Breast epithelium (tissue), 4 donors: Measurements from ENCODE around the gene EIF2S2. TPM values are rescaled to one million over a fixed set of nuclear protein-coding genes. Genes with fewer than 3 reads are reported as not detected.

Experiments used
- DNase-seq, 2 donors: peaks; one replicate each; pipeline ENCODE4 v3.0.0-alpha.2; 2019; ENCODE audit warnings: low spot score in 2 of 2
- H3K27ac ChIP-seq, 2 donors: fragments of 200-600 bp; sonication (generic) in 1 of 2; one replicate each; pipeline ENCODE4 v1.5.1; 2016 to 2019; ENCODE audit warnings: mild to moderate bottlenecking in 1 of 2
- H3K27me3 ChIP-seq, 2 donors: fragments of 200-600 bp; sonication (generic) in 1 of 2; one replicate each; pipeline versions ENCODE4 v1.5.1 to v1.6.0; 2017 to 2019; ENCODE audit warnings: control low read depth in 1 of 2, mild to moderate bottlenecking in 1 of 2
- H3K36me3 ChIP-seq: fragments of 200-600 bp; one replicate; pipeline ENCODE4 v1.5.1; 2019
- H3K4me1 ChIP-seq, 2 donors: fragments of 200-600 bp; sonication (generic); one replicate each; pipeline ENCODE4 v1.5.1; 2016 to 2019; ENCODE audit warnings: control low read depth in 1 of 2
- H3K4me3 ChIP-seq, 3 donors: fragments of 200-600 bp; sonication (generic); 1 replicate in 2 of 3; 2 replicates in 1 of 3; pipeline ENCODE4 v1.5.1; 2016 to 2019; ENCODE audit warnings: mild to moderate bottlenecking in 3 of 3, moderate library complexity in 2 of 3
- H3K9me3 ChIP-seq, 2 donors: fragments of 200-600 bp; sonication (generic) in 1 of 2; one replicate each; pipeline ENCODE4 v1.5.1; 2016 to 2019; ENCODE audit warnings: control low read depth in 1 of 2
- CTCF ChIP-seq, 3 donors: fragments of 450-650 bp; IDR thresholded peaks; one replicate each; pipeline ENCODE4 v1.5.1; 2016 to 2017; ENCODE audit warnings: antibody characterized with exemption in 3 of 3, mild to moderate bottlenecking in 3 of 3, moderate library complexity in 3 of 3
- POLR2A ChIP-seq: fragments of 450-650 bp; IDR thresholded peaks from one replicate; pipeline ENCODE4 v1.6.1; 2016; ENCODE audit warnings: antibody characterized with exemption, mild to moderate bottlenecking, moderate library complexity
- POLR2AphosphoS5 ChIP-seq, 3 donors: sonication (generic); formaldehyde crosslinking; IDR thresholded peaks; one replicate each; pipeline ENCODE4 v1.6.1; 2017; ENCODE audit warnings: antibody characterized with exemption in 3 of 3
- intact Hi-C: fragments of 100-400 bp; cut with DNase I; formaldehyde crosslinking; loops from one replicate; pipeline ENCODE4 v1.15.1; 2023; ENCODE audit warnings: low total_unique reads
- total RNA-seq, 3 donors: library from RNA; depleted of rRNA; stranded (reverse); fragments of >200 nt; gene quantifications; one replicate each; pipeline ENCODE4 v1.1.0, GENCODE V29; 2016

EIF2S2 gene
- total RNA-seq, 3 donors from 2014 or later = 45.6 to 55.4 (median 45.8) TPM

GRCh38 chr20:34131491-34131890, 19.4 kb upstream of the EIF2S2 start:
- no peak overlapping the region for H3K27ac ChIP-seq
- no peaks in the 10 kb centered on the region for H3K4me1 ChIP-seq
- no peak for DNase-seq
- H3K36me3 ChIP-seq = no peaks in the 10 kb centered on the region
- TF ChIP-seq POLR2A = no peak
- no peak for TF ChIP-seq CTCF (IDR thresholded peaks at IDR 0.05)
- no peak for TF ChIP-seq POLR2AphosphoS5 (IDR thresholded peaks at IDR 0.05)
- no peaks in the 10 kb centered on the region for H3K9me3 ChIP-seq
- no peak overlapping the region for H3K4me3 ChIP-seq
- intact Hi-C loops = no loop called here
- no peaks in the 10 kb centered on the region for H3K27me3 ChIP-seq

GRCh38 chr20:34129518-34130162, 17.6 kb upstream of the EIF2S2 start:
- peak overlapping the region in 1 of 3 donors; percentile 27 for H3K4me3 ChIP-seq
- no peak for DNase-seq
- intact Hi-C loops = no loop called here

GRCh38 chr20:34127792-34128191, 15.7 kb upstream of the EIF2S2 start:
- H3K9me3 ChIP-seq = no peaks in the 10 kb centered on the region
- H3K27ac ChIP-seq = no peak overlapping the region
- no peaks in the 10 kb centered on the region for H3K27me3 ChIP-seq
- no peaks in the 10 kb centered on the region for H3K36me3 ChIP-seq
- DNase-seq = no peak
- no peaks in the 10 kb centered on the region for H3K4me1 ChIP-seq
- no peak for TF ChIP-seq POLR2AphosphoS5 (IDR thresholded peaks at IDR 0.05)
- TF ChIP-seq POLR2A = no peak
- no peak for TF ChIP-seq CTCF (IDR thresholded peaks at IDR 0.05)
- H3K4me3 ChIP-seq = no peak overlapping the region
- intact Hi-C loops = no loop called here

More at GRCh38 chr20:34129518-34130162, 17.6 kb upstream of the EIF2S2 start:
- Histone ChIP-seq H3K36me3 (no peaks in the 10 kb centered on the region), H3K4me1 (no peaks in the 10 kb centered on the region), H3K9me3 (no peaks in the 10 kb centered on the region), H3K27me3 (no peaks in the 10 kb centered on the region), H3K27ac (no peak overlapping the region)
- no peak for TF ChIP-seq POLR2AphosphoS5 (IDR thresholded peaks at IDR 0.05)
- no peak for TF ChIP-seq POLR2A
- TF ChIP-seq CTCF (IDR thresholded peaks at IDR 0.05) = peak; percentile 61 to 86 (median 84)

GRCh38 chr20:34124469-34125249, 12.6 kb upstream of the EIF2S2 start:
- intact Hi-C loops = no loop called here
- H3K27me3 ChIP-seq = no peaks in the 10 kb centered on the region
- no peak overlapping the region for H3K4me3 ChIP-seq
- no peak for TF ChIP-seq POLR2A
- no peak for TF ChIP-seq POLR2AphosphoS5 (IDR thresholded peaks at IDR 0.05)
- no peak for TF ChIP-seq CTCF (IDR thresholded peaks at IDR 0.05)
- H3K9me3 ChIP-seq = no peaks in the 10 kb centered on the region
- no peak for DNase-seq
- no peaks in the 10 kb centered on the region for H3K4me1 ChIP-seq
- H3K36me3 ChIP-seq = no peaks in the 10 kb centered on the region
- no peak overlapping the region for H3K27ac ChIP-seq

GRCh38 chr20:34123309-34123708, 11.3 kb upstream of the EIF2S2 start:
- TF ChIP-seq POLR2A = no peak
- TF ChIP-seq POLR2AphosphoS5 (IDR thresholded peaks at IDR 0.05) = no peak
- no peak for TF ChIP-seq CTCF (IDR thresholded peaks at IDR 0.05)
- Histone ChIP-seq H3K4me3 (no peak overlapping the region), H3K4me1 (no peaks in the 10 kb centered on the region), H3K27me3 (no peaks in the 10 kb centered on the region), H3K9me3 (no peaks in the 10 kb centered on the region), H3K36me3 (no peaks in the 10 kb centered on the region), H3K27ac (no peak overlapping the region)
- intact Hi-C loops = no loop called here
- no peak for DNase-seq
